Activated CD4-positive, alpha-beta T cell treated with anti-CD3 and anti-CD28 coated beads, Interleukin-2, amount 50 U/mL, for 24 hours (primary cell): ENCODE data around the gene RPL41.
"Not testable (repeated sequence)": the region's sequence is repeated elsewhere in the genome, so short reads cannot be mapped to it uniquely, and the experiment has no call there.

Experiments
- DNase-seq, 2 donors: peaks; one replicate each; pipeline ENCODE4 v3.0.0-alpha.2; 2020; ENCODE audit warnings: low read depth in 1 of 2, low spot score in 1 of 2

RPL41 gene

GRCh38 chr12:56154246-56154771, 37.9 kb downstream of the RPL41 start:
- no peak for DNase-seq

DNA sequence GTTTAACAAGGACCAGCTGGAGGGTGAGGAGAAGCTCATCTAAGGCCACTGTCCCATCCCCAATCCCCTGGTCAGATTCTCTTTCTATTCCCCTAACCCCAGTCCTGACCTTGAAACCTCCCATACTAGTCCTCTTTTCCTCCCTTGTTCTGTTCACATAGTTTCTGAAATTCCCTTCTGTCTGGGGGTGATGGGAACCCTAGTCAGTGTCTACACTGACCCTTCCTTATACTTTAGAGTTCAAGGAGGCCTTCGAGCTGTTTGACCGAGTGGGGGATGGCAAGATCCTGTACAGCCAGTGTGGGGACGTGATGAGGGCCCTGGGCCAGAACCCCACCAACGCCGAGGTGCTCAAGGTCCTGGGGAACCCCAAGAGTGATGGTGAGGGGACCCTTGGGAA, 38.4 kb downstream of the RPL41 start:
- DNase-seq = no peak

DNA sequence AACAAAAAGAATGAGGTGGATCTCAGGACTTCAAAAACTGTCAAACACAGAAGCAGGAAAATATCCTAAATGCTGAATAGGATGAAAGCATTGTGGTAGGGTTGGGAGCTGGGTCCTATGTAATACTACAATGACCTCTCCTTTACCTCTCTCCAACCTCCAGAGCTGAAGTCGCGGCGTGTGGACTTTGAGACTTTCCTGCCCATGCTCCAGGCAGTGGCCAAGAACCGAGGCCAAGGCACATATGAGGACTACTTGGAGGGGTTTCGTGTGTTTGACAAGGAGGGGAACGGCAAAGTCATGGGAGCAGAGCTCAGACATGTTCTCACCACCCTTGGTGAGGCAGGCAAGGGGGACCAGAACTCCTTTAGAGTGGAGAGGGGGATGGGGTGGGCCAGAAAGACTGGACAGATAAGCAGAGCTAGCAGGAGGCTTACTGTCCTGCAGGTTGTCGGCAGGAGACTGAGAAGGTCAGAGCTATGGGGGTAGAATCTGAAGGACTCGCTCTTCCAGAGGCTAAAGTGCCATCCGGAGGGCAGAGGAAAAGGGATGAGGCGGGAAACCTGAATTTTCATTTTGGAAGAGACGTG, 38.9 kb downstream of the RPL41 start:
- DNase-seq = no peak

DNA sequence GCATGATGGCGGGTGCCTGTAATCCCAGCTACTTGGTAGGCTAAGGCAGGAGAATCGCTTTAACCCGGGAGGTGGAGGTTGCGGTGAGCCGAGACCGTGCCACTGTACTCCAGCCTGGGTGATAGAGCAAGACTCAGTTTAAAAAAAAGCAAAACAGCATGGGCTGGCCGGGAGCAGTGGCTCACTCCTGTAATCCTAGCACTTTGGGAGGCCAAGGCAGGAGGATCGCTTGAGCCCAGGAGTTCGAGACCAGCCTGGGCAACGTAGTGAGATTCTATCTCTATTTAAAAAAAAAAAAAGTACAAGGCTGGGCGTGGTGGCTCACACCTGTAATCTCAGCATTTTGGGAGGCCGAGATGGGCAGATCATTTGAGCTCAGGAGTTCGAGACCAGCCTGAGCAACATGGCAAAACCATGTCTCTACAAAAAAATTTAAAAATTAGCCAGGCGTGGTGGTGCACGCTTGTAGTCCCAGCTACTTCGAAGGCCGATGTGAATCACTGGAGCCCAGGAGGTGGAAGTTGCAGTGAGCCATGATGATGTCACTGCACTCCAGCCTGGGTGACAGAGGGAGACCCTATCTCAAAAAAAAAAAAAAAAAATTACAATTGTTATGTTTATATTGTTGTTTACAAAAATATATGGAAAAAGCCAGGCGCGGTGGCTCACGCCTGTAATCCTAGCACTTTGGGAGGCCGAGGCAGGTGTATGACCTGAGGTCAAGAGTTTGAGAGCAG, 40.2 kb downstream of the RPL41 start:
- not testable (repeated sequence) for DNase-seq

GRCh38 chr12:56157201-56158028, 41.0 kb downstream of the RPL41 start:
- peak; percentile 17 to 51 for DNase-seq

DNA sequence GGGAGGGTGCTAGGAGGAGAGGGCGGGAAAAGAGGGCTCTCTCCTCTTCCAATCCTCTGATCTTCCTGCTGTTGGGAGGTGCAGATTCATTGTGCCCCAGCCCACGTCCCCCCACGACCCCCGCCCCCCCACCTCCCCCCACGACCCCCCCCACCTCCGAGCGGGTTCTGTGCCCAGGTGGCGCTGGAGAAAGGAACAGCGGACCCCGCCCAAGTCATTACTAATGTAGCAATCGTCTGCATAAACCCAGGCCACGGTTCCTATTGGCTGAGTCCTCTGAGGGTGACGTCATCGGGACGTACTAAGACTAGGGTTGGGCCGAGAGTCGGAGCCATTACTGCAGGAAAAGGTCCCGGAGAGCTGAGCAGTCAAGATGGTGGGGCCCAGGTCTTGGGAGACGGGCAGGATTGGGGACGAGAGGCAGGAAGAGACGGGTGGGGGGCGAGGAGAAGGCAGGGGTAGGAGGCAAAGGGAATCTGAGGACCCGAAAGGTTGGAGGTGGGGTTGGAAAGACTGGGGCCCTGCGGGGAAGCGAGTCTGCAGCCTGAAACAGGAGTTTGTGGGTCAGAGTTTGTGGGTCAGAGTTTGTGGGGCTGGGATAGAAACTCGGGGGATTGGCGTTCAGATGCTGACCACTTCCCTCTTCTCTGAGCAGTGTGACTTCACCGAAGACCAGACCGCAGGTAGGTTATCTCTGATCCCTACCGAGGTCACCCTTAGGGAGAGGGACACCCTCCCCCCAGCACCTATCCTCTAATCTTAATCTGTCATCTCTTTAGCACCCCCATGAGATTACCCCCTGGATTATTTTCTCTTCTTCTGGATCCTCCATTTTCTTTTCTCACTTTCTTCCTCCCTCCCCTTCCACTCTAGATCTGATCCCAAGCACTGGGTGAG, 41.8 kb downstream of the RPL41 start, which contains the start of gene MYL6:
TSS of gene MYL6 (plus strand) at position 331 of the 897 bp plus-strand sequence. CDS start at position 374, 43 bp downstream.
- peak; percentile 70 to 96 for DNase-seq

GRCh38 chr12:56158926-56159461, 42.6 kb downstream of the RPL41 start:
- DNase-seq = peak in 1 of 2 donors; percentile 26

DNA sequence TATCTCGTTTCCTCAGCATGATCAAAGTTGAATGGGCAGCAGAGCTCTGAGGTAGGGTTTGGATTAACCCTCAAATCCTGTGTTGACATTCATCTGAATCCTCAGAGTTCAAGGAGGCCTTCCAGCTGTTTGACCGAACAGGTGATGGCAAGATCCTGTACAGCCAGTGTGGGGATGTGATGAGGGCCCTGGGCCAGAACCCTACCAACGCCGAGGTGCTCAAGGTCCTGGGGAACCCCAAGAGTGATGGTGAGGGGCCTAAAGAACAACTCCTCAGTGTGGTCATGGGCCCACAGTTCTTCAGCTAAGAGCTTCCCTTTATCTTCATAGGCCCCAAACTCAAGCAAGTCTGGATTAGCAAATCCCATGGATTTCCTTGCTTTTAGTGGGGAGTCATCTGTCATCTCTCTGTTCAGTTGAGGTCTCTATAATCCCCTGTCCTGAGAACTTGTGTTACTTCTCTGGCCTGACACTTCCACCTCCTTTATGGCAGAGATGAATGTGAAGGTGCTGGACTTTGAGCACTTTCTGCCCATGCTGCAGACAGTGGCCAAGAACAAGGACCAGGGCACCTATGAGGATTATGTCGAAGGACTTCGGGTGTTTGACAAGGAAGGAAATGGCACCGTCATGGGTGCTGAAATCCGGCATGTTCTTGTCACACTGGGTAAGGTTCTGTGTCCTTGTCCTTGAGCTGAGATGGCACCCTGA, 43.2 kb downstream of the RPL41 start:
- DNase-seq = no peak

- peak in 1 of 2 donors; percentile 35 for DNase-seq
These were observed 43.8 kb downstream of the RPL41 start for GRCh38 chr12:56160193-56160763.

DNA sequence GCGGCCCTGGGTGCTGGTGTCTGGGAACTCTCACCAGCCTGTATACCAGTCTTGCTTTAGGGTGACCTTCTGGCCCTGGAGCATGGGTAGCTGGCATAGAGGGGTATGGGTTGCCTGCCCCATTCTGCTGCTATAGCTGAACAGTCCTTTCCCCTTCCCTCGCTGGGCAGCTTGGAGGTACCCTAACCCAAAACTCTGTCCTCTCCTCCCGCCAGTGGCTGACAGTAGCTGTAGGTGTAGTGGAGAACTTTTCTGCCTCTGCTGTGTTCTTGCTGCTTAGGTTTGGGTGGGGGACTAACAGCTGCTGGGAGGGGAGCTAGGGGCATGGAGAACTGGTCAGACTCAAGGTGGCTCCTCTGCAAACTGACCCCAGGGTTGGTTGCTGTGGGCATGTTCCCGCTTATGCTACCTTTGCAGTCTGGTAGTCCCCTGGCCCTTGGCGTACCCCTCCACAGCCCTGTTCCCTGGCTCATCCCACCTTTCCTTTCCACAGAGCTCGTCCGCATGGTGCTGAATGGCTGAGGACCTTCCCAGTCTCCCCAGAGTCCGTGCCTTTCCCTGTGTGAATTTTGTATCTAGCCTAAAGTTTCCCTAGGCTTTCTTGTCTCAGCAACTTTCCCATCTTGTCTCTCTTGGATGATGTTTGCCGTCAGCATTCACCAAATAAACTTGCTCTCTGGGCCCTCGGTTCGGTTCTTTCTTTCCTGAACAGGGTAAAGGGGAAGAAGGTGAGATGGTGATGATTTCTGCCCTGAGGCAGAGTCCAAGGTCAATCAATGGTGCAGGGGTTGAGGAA, 44.7 kb downstream of the RPL41 start:
- no peak for DNase-seq

- DNase-seq = no peak
These were observed 45.4 kb downstream of the RPL41 start for GRCh38 chr12:56161690-56162351.

GRCh38 chr12:56162468-56163290, 46.2 kb downstream of the RPL41 start:
- DNase-seq = no peak

GRCh38 chr12:56163533-56164344, 47.3 kb downstream of the RPL41 start:
- no peak for DNase-seq

DNA sequence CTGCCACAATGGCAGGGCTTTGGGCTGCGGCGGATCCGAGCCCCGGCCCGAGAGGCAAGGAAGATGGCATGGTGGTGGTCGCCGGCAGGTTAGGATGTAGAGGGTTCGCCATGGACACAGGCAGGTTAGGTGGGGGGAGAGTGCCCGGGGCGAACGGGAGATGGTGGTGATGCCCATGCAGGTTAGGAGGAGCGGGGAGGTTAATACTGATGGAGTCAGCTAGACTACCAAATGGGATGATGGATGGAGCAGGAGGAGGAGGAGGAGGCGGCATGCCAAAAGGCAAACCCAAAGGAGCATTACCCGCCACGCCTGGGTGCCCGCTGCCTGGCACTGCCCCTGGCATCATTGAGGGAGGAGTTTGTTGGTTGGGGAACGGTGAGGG, 47.9 kb downstream of the RPL41 start:
- DNase-seq = no peak

DNA sequence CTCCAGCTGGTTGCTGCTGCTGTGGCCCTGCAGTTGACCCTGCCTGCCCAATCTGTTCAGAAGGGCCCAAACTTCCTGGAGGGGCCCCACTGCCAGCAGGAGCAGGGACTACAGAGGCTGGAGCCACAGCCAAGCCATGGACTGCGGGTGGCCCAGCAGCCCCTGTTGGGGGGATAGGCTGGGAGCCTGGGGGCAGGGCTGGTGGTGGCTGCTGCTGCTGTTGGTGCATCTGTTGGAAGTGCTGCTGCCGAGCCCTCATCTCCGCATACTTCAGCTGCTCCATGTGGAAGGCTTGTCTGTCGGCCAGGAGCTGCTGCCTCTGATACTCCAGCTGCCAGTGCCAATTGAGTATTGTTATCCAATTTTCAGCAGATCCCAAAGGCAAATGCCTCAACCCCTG, 48.9 kb downstream of the RPL41 start:
- DNase-seq = no peak
